Body of pancreas (tissue), 4 donors: ENCODE measurements around the gene SIRPB2. TPM values are rescaled to one million over a fixed set of nuclear protein-coding genes. Genes with fewer than 3 reads are reported as not detected.

Experiments
- ATAC-seq: fragments of 150-250 bp; one replicate; pipeline ENCODE4 v1.9.1; 2016
- DNase-seq, 4 donors: peaks; one replicate each; pipeline ENCODE4 v3.0.0-alpha.2; 2019
- H3K27ac ChIP-seq, 4 donors: fragments of 200-600 bp; sonication (generic); 1 replicate in 3 of 4; 2 replicates in 1 of 4; pipeline versions ENCODE4 v1.5.1 to v1.6.1; 2016 to 2019; ENCODE audit warnings: mild to moderate bottlenecking in 1 of 4, mixed read lengths in 1 of 4, moderate library complexity in 1 of 4
- H3K27me3 ChIP-seq, 2 donors: fragments of 200-600 bp; sonication (generic); one replicate each; pipeline ENCODE4 v1.6.0; 2016; ENCODE audit warnings: mild to moderate bottlenecking in 1 of 2
- H3K36me3 ChIP-seq, 2 donors: fragments of 200-600 bp; sonication (generic); replicated peaks in 1 of 2; 2 replicates each; pipeline ENCODE4 v1.5.1; 2016; ENCODE audit warnings: low read depth in 2 of 2; ENCODE audit not compliant: insufficient read depth in 1 of 2
- H3K4me1 ChIP-seq: fragments of 200-600 bp; sonication (generic); one replicate; pipeline ENCODE4 v1.6.0; 2016
- H3K4me3 ChIP-seq, 2 donors: fragments of 200-600 bp; sonication (generic); 1 replicate in 1 of 2; 2 replicates in 1 of 2; pipeline ENCODE4 v1.5.1; 2016 to 2019
- H3K9me3 ChIP-seq, 3 donors: fragments of 200-600 bp; sonication (generic); 1 replicate in 2 of 3; 2 replicates in 1 of 3; pipeline ENCODE4 v1.5.1; 2016
- POLR2A ChIP-seq, 3 donors: fragments of 450-650 bp; IDR thresholded peaks; one replicate each; pipeline ENCODE4 v1.6.1; 2016; ENCODE audit warnings: antibody characterized with exemption in 3 of 3, mild to moderate bottlenecking in 2 of 3
- WGBS, 2 donors: methylation state at CpG; one replicate each; pipeline ENCODE4 v1.1.5; 2017; 5-methylcytosine and 5-hydroxymethylcytosine counted together
- intact Hi-C: fragments of 100-400 bp; cut with DNase I; formaldehyde crosslinking; loops from one replicate; pipeline ENCODE4 v1.15.1; 2023
- total RNA-seq, 2 donors: library from RNA; depleted of rRNA; stranded (reverse); fragments of >200 nt; gene quantifications; one replicate each; pipeline ENCODE4 v1.1.0, GENCODE V29; 2016
- TF ChIP-seq, protein P1 (sequence below), 7 experiments: fragments of 450-650 bp in 4 of 7; fragments of 200-600 bp in 3 of 7; sonication (generic) in 3 of 7; IDR thresholded peaks; one replicate each; pipeline ENCODE4 v1.5.1; 2016 to 2019; ENCODE audit warnings: antibody characterized with exemption in 7 of 7

Gene SIRPB2
- total RNA-seq, 2 donors from 2014 or later, result 0.33 to 2.3 TPM

DNA sequence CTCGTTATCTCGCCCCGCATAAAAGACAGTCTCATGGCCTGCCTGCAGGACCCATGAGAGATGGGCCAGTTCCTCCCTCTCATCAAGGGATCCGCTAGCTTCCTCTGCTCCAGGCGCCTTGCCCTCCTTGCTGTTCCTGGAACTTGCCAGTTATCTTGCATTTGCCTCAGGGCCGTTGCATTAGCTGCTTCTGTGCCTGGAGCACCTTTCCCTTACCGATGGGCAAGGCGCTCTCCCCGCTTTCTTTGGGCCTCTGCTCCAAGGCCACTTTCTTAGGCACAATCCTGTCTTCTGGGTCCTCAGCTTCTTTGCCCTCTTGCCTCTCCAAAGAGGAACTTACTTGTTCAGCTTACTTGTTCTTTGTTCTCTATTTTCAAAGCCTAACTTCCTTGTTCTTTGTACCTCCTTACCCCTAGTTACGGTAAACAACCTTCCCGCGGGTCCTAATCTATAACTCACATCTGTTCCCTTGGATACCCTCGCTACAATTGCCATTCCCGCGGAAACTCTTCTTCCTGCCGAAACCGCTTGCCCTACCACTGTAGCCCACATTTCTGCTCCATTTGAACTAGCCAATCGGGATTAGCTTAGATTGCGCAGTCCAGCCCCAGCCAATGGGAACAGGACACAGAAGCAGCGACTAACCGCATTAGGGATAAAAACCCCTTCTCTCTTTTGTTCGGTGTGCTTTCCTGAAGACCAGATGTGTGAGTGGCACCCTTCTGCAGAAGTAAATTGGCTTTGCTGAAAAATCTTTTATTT lies 23.7 kb downstream of the SIRPB2 start:
- TF ChIP-seq, protein P1, sequence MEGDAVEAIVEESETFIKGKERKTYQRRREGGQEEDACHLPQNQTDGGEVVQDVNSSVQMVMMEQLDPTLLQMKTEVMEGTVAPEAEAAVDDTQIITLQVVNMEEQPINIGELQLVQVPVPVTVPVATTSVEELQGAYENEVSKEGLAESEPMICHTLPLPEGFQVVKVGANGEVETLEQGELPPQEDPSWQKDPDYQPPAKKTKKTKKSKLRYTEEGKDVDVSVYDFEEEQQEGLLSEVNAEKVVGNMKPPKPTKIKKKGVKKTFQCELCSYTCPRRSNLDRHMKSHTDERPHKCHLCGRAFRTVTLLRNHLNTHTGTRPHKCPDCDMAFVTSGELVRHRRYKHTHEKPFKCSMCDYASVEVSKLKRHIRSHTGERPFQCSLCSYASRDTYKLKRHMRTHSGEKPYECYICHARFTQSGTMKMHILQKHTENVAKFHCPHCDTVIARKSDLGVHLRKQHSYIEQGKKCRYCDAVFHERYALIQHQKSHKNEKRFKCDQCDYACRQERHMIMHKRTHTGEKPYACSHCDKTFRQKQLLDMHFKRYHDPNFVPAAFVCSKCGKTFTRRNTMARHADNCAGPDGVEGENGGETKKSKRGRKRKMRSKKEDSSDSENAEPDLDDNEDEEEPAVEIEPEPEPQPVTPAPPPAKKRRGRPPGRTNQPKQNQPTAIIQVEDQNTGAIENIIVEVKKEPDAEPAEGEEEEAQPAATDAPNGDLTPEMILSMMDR (IDR thresholded peaks at IDR 0.05), result no peak
- peak in 2 of 3 donors; percentile 71 to 78 for TF ChIP-seq POLR2A (IDR thresholded peaks at IDR 0.05)
- H3K4me1 ChIP-seq, result peaks cover 61% of the 10 kb centered on the region
- H3K27me3 ChIP-seq, result no peaks in the 10 kb centered on the region
- no peak overlapping the region for H3K4me3 ChIP-seq
- ATAC-seq, result peak; percentile 42
- no peaks in the 10 kb centered on the region for H3K9me3 ChIP-seq
- H3K36me3 ChIP-seq, result no peaks in the 10 kb centered on the region
- WGBS, 2 donors, result 29 to 32% methylated on average over 22 of the region's 22 CpGs
- DNase-seq, result peak; percentile 49 to 82 (median 60)
- H3K27ac ChIP-seq, result peak overlapping the region; percentile 18 to 95 (median 88)
- intact Hi-C loops, result loop anchor here (10.0 kb wide), 2 partner anchors 73 to 353 kb away; partner anchors contain the start of genes FKBP1A and PSMF1

DNA sequence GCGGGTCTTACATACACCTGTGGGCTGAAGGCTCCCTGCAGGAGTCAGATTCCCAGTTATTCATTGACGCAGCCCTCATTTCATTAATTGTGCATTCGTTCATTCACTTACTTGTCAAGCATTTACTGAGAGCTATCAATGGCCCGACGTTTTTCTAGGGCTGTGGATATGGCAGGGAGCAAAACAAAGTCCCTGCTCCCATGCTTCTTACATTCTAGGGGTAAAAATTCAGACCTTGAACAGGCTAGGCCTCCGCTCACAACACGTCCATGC lies 24.2 kb downstream of the SIRPB2 start:
- H3K27me3 ChIP-seq, result no peaks in the 10 kb centered on the region
- no peak overlapping the region for H3K4me3 ChIP-seq
- no peaks in the 10 kb centered on the region for H3K9me3 ChIP-seq
- TF ChIP-seq, protein P1 (IDR thresholded peaks at IDR 0.05), result no peak
- no peak for TF ChIP-seq POLR2A (IDR thresholded peaks at IDR 0.05)
- intact Hi-C loops, result loop anchor here (10.0 kb wide), 2 partner anchors 72 to 352 kb away; partner anchors contain the start of genes FKBP1A and PSMF1
- 2 to 4% methylated on average over 7 of the region's 7 CpGs for WGBS, 2 donors
- H3K4me1 ChIP-seq, result peaks cover 61% of the 10 kb centered on the region
- no peaks in the 10 kb centered on the region for H3K36me3 ChIP-seq
- ATAC-seq (no peak), DNase-seq (no peak)
- H3K27ac ChIP-seq, result peak overlapping the region; percentile 18 to 95 (median 88)

DNA sequence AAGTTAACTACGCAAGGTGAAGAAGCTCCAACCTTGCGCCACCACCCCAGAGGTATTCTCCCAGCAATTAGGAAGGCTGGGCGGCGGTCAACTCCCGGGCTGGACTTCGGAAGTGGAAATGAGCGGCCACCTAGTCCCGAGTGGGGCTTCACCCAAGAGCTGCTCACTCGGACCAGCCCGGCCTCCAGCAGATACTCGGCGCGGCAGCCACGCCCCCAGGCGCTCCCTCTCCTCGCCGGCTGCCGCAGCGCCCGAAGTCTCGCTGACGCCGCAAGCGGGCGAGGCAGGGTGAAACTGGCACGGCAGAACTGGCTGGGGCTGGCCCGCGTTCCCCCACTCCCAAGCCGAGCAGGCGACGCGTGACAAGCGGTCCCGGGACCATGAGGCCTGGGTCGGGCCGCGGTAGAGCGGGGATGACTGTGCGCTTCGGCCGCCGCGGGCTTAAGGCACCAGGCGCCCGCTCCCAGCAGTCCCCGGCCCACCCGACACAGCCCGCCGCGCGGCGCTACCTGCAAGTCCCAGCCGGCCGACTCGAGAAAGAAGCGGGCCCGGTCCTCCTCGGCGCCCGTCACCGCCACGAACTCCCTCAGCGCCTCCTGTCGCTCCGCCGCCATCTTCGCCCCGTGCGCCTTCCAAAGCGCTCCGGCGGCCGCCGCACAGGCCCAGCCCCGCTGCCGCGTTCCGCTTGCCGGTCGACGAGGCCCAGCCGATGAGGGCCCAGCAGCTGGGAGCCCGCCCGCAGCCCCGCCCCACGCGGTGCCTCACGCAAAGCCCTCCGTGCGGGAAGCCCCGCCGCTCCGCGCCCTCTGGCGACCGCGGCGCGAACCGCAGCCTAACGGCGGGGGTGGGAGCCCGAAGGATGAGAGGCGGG lies 24.8 kb downstream of the SIRPB2 start, which contains the start of gene NSFL1C:
NSFL1C (minus strand) TSS at position 639 of the 871 bp plus-strand sequence; CDS start at position 614, 25 bp downstream.
- no peaks in the 10 kb centered on the region for H3K36me3 ChIP-seq
- whole genome bisulfite sequencing, 2 donors, result 1 to 2% methylated on average over 12 to 96 of the region's 104 CpGs
- TF ChIP-seq, protein P1 (IDR thresholded peaks at IDR 0.05), result peak; percentile 82 to 99 (median 98)
- peak; percentile 57 to 72 (median 69) for TF ChIP-seq POLR2A (IDR thresholded peaks at IDR 0.05)
- intact Hi-C loops, result loop anchor here (10.0 kb wide), 2 partner anchors 72 to 352 kb away; partner anchors contain the start of genes FKBP1A and PSMF1
- ATAC-seq (peak; percentile 87), DNase-seq (peak; percentile 97)
- H3K27ac ChIP-seq, result peak within 1 kb of the TSS; percentile 56 to 95 (median 88)
- H3K4me3 ChIP-seq, result peak within 1 kb of the TSS; percentile 87 to 99
- no peaks in the 10 kb centered on the region for H3K27me3 ChIP-seq
- peaks cover 61% of the 10 kb centered on the region for H3K4me1 ChIP-seq
- no peaks in the 10 kb centered on the region for H3K9me3 ChIP-seq

DNA sequence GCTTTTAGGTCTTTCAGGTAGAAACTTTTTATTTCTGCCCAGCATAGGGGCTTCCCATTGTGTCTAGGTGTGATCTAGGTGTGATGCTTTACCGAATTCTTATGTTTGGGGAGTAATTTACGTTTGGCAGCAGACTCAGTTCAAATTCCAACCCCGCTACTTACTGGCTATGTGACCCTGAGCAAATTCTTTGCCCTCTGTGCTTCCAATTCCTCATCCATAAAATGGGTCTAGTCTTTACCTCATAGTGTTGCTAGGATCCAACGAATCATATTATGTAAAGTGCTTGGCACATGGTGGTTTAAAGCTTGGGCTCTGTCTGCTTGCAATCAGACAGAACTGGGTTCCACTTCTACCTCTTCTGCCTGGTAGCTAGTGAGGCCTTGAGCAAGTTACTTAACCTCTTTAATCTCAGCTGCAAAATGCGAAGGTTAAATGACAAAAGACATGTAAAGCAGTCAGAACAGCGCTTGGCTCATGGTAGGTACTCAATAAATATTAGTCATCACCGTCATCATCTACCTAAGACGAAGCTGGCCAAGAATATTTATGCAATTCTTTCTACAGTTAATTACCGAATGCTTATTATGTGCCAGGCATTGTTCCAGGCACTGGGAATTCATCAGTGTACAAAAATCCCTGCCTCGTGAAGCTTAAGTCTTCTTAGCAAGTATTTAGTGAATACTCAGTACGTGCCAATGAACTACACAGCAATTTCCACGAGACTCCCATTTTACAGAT lies 25.6 kb downstream of the SIRPB2 start:
- DNase-seq (no peak), ATAC-seq (no peak)
- no peaks in the 10 kb centered on the region for H3K9me3 ChIP-seq
- intact Hi-C loops, result loop anchor here (10.0 kb wide), 2 partner anchors 71 to 351 kb away; partner anchors contain the start of genes FKBP1A and PSMF1
- 20 to 25% methylated on average over 11 to 12 of the region's 12 CpGs for WGBS, 2 donors
- peaks cover 0 to 2% of the 10 kb centered on the region in 2 donors for H3K36me3 ChIP-seq
- H3K27ac ChIP-seq, result peak overlapping the region; percentile 56 to 95 (median 88)
- peak overlapping the region; percentile 87 to 99 for H3K4me3 ChIP-seq
- TF ChIP-seq, protein P1 (IDR thresholded peaks at IDR 0.05), result no peak
- no peak for TF ChIP-seq POLR2A (IDR thresholded peaks at IDR 0.05)
- H3K4me1 ChIP-seq, result peaks cover 59% of the 10 kb centered on the region
- H3K27me3 ChIP-seq, result no peaks in the 10 kb centered on the region
